GM12874 (cell line): ENCODE data around the gene PEPD.

Source experiments
- CTCF ChIP-seq: IDR thresholded peaks from 2 replicates; pipeline ENCODE4 v1.5.1; 2011; ENCODE audit warnings: low read depth, mild to moderate bottlenecking, control low read depth, low read length, moderate library complexity; ENCODE audit not compliant: insufficient read depth

PEPD gene

DNA sequence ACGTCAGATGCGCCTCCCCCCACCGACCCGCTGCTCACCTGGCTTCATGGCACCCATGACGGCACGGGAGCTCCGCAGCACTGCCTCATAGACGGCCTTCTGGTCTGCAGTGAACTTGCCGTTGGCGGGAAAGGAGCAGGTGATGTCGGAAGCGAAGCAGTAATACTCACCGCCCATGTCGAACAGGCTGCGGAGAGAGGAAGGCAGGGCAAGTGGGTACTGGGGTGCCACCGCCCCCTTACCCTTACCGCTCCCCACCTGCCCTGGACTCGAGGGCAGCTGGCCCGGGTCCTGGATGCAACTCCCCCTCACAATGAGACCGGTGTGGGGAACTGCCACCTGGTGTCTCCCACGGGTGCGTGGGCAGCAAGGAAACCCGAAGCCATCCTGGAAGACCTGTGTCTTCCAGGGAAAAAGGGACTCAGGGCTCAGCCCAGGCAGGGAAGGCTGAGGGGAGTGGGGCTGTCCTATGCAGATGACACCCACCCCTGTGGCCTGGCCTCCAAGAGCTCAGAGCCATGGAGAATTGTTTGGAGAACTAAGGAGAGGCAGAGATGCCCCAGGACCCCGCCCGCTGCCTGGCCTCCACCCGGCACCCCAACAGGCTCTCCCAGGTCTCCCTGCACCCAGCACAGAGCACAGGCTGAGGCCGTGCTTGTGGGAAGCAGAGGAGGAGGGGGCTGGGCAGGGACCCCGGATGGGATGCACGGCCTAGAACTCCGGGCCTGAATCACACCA, 119.7 kb downstream of the PEPD start:
- TF ChIP-seq CTCF = no peak

GRCh38 chr19:33400856-33401682, 120.5 kb downstream of the PEPD start:
- no peak for TF ChIP-seq CTCF

GRCh38 chr19:33399745-33400681, 121.6 kb downstream of the PEPD start:
- TF ChIP-seq CTCF = no peak

GRCh38 chr19:33399081-33399744, 122.4 kb downstream of the PEPD start:
- TF ChIP-seq CTCF = no peak

GRCh38 chr19:33398361-33399060, 123.1 kb downstream of the PEPD start:
- TF ChIP-seq CTCF = no peak

DNA sequence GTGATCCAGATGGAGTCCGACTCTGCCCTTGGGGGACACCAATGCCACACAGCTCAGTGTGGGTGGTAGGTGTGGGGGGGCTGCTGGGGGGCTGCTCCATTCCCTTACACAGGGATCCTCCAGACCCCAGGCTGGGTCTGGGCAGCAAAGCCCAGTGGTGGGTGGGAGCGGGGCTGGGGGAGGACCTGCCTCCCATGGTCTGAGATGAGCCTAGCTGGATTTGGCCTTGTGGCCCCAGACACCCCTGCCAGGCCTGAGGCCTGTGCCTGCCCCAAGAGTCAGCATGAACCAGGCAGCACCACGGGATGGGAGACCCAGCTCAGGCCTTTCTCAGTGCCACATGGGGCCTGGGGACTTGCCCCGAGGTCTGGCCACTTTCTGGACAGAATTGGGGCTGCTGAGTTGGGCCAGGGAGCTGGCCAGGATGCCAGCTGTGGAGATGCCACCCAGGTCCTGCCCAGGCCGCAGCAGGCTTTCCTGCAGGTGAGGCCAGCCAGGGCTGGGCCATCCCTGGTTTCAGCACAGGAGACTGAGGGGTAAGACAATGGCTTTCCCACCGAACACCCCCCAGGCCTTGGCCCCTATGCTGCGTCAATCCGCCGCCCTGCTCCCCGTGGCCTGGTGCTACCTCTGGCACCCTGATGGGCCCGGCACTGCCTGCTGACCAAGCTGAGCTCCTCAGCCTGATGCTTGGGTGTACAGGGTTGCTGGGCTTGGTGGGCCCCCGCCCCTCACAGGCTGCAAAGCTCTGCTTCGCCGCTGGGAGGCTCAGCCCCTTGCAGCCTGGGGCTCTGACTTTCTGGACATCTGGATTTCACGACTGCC, 123.8 kb downstream of the PEPD start:
- TF ChIP-seq CTCF = no peak
